ENCODE data around the gene OR2M2.

Gene OR2M2

DNA sequence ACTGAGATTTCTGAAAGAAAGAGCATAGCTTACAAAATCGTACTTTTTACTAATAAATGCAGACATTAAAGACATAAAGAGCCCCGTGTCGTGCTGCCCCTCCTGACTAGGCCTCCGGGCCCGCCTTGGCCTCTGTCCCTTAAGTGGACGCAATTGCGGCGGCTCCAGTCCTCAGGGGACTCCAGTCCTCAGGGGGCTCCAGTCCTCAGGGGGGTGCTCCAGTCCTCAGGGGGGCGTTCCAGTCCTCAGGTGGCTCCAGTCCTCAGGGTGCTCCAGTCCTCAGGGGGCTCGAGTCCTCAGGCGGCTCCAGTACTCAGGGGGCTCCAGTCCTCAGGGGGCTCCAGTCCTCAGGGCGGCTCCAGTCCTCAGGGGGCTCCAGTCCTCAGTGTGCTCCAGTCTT, 10.6 kb upstream of the OR2M2 start:
- Histone ChIP-seq H2AFZ (ENCODE audit: low read depth, low read length, severe bottlenecking) (no peak overlapping the region), H4K20me1 (ENCODE audit: low read depth, low read length) (no peaks in the 10 kb centered on the region), H3K4me2 (ENCODE audit: low read depth, low read length, poor library complexity, severe bottlenecking) (no peak overlapping the region), H3K4me3 (ENCODE audit: insufficient read depth, low read length, poor library complexity, severe bottlenecking) (no peak overlapping the region), H3K9me2 (replicated peaks; ENCODE audit: insufficient read depth, low read length) (no peaks in the 10 kb centered on the region), H3F3A (ENCODE audit: insufficient read depth) (no peaks in the 10 kb centered on the region), H3K9ac (ENCODE audit: low read length) (no peak overlapping the region), H3K79me2 (ENCODE audit: insufficient read depth, low read length) (no peaks in the 10 kb centered on the region), H3K36me3 (ENCODE audit: low read length) (no peaks in the 10 kb centered on the region), H3K27me3 (ENCODE audit: low read length) (no peaks in the 10 kb centered on the region), H3K9me3 (ENCODE audit: insufficient read depth, low read length) (no peaks in the 10 kb centered on the region), H3K27ac (ENCODE audit: low read depth, low read length) (no peak overlapping the region)
- TF ChIP-seq, protein P1, sequence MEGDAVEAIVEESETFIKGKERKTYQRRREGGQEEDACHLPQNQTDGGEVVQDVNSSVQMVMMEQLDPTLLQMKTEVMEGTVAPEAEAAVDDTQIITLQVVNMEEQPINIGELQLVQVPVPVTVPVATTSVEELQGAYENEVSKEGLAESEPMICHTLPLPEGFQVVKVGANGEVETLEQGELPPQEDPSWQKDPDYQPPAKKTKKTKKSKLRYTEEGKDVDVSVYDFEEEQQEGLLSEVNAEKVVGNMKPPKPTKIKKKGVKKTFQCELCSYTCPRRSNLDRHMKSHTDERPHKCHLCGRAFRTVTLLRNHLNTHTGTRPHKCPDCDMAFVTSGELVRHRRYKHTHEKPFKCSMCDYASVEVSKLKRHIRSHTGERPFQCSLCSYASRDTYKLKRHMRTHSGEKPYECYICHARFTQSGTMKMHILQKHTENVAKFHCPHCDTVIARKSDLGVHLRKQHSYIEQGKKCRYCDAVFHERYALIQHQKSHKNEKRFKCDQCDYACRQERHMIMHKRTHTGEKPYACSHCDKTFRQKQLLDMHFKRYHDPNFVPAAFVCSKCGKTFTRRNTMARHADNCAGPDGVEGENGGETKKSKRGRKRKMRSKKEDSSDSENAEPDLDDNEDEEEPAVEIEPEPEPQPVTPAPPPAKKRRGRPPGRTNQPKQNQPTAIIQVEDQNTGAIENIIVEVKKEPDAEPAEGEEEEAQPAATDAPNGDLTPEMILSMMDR (IDR thresholded peaks at IDR 0.05; ENCODE audit: insufficient read depth, low read length, poor library complexity, severe bottlenecking) = no peak
- no peak for TF ChIP-seq EZH2phosphoT487 (conservative IDR thresholded peaks at IDR 0.05; ENCODE audit: low read length)

DNA sequence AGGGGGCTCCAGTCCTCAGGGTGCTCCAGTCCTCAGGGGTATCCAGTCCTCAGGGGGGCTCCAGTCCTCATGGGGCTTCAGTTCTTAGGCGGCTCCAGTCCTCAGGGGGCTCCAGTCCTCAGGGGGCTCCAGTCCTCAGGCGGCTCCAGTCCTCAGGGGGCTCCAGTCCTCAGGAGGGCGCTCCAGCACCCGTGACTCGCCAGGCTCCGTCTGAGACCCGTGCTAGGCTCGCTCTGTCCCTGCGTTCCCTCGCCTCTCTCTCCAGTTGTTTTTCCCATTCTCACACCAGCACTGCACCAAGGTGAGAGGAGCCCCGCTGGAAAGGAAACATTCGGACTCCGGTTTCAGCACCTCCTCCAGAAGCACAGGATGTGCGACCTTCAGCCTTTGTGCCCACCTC, 9.4 kb upstream of the OR2M2 start:
- Histone ChIP-seq H3F3A (ENCODE audit: insufficient read depth) (no peaks in the 10 kb centered on the region), H3K4me2 (ENCODE audit: low read depth, low read length, poor library complexity, severe bottlenecking) (no peak overlapping the region), H3K9me2 (replicated peaks; ENCODE audit: insufficient read depth, low read length) (no peaks in the 10 kb centered on the region), H3K27ac (ENCODE audit: low read depth, low read length) (no peak overlapping the region), H2AFZ (ENCODE audit: low read depth, low read length, severe bottlenecking) (no peak overlapping the region), H3K9me3 (ENCODE audit: insufficient read depth, low read length) (no peaks in the 10 kb centered on the region), H3K9ac (ENCODE audit: low read length) (no peak overlapping the region), H3K4me3 (ENCODE audit: insufficient read depth, low read length, poor library complexity, severe bottlenecking) (no peak overlapping the region), H3K36me3 (ENCODE audit: low read length) (no peaks in the 10 kb centered on the region), H3K79me2 (ENCODE audit: insufficient read depth, low read length) (no peaks in the 10 kb centered on the region), H4K20me1 (ENCODE audit: low read depth, low read length) (no peaks in the 10 kb centered on the region), H3K27me3 (ENCODE audit: low read length) (no peaks in the 10 kb centered on the region)
- TF ChIP-seq, protein P1 (IDR thresholded peaks at IDR 0.05; ENCODE audit: insufficient read depth, low read length, poor library complexity, severe bottlenecking) = no peak
- TF ChIP-seq EZH2phosphoT487 (conservative IDR thresholded peaks at IDR 0.05; ENCODE audit: low read length) = no peak

DNA sequence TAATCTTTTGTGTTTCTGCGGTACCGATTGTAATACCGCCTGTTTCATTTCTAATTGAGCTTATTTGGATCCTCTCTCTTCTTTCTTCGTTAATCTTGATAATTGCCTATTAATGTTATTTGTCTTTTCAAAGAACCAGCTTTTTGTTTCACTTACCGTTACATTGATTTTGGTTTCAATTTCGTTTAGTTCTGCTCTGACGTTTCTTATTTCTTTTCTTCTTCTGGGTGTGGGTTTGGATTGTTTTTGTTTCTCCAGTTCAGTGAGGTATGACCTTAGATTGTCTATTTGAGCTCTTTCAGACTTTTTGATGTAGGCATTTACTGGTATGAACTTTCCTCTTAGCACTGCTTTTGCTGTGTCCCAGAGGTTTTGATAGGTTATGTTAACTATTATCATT, 9.4 kb downstream of the OR2M2 start:
- H2AFZ ChIP-seq (ENCODE audit: low read depth, low read length, severe bottlenecking) = no peak overlapping the region
- no peaks in the 10 kb centered on the region for H3K79me2 ChIP-seq (ENCODE audit: insufficient read depth, low read length)
- TF ChIP-seq, protein P1 (IDR thresholded peaks at IDR 0.05; ENCODE audit: insufficient read depth, low read length, poor library complexity, severe bottlenecking) = no peak
- TF ChIP-seq EZH2phosphoT487 (conservative IDR thresholded peaks at IDR 0.05; ENCODE audit: low read length) = no peak
- H3F3A ChIP-seq (ENCODE audit: insufficient read depth) = no peaks in the 10 kb centered on the region
- H3K27ac ChIP-seq (ENCODE audit: low read depth, low read length) = no peak overlapping the region
- no peaks in the 10 kb centered on the region for H3K9me2 ChIP-seq (replicated peaks; ENCODE audit: insufficient read depth, low read length)
- H3K4me3 ChIP-seq (ENCODE audit: insufficient read depth, low read length, poor library complexity, severe bottlenecking) = no peak overlapping the region
- H3K4me2 ChIP-seq (ENCODE audit: low read depth, low read length, poor library complexity, severe bottlenecking) = no peak overlapping the region
- H3K36me3 ChIP-seq (ENCODE audit: low read length) = no peaks in the 10 kb centered on the region
- no peaks in the 10 kb centered on the region for H3K27me3 ChIP-seq (ENCODE audit: low read length)
- no peaks in the 10 kb centered on the region for H4K20me1 ChIP-seq (ENCODE audit: low read depth, low read length)
- no peak overlapping the region for H3K9ac ChIP-seq (ENCODE audit: low read length)
- no peaks in the 10 kb centered on the region for H3K9me3 ChIP-seq (ENCODE audit: insufficient read depth, low read length)
